ENCODE measurements around the gene PRKG2.
A peak's percentile ranks its signal among the peaks of the same experiment; 100 is the strongest.

Gene PRKG2, protein sequence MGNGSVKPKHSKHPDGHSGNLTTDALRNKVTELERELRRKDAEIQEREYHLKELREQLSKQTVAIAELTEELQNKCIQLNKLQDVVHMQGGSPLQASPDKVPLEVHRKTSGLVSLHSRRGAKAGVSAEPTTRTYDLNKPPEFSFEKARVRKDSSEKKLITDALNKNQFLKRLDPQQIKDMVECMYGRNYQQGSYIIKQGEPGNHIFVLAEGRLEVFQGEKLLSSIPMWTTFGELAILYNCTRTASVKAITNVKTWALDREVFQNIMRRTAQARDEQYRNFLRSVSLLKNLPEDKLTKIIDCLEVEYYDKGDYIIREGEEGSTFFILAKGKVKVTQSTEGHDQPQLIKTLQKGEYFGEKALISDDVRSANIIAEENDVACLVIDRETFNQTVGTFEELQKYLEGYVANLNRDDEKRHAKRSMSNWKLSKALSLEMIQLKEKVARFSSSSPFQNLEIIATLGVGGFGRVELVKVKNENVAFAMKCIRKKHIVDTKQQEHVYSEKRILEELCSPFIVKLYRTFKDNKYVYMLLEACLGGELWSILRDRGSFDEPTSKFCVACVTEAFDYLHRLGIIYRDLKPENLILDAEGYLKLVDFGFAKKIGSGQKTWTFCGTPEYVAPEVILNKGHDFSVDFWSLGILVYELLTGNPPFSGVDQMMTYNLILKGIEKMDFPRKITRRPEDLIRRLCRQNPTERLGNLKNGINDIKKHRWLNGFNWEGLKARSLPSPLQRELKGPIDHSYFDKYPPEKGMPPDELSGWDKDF

DNA sequence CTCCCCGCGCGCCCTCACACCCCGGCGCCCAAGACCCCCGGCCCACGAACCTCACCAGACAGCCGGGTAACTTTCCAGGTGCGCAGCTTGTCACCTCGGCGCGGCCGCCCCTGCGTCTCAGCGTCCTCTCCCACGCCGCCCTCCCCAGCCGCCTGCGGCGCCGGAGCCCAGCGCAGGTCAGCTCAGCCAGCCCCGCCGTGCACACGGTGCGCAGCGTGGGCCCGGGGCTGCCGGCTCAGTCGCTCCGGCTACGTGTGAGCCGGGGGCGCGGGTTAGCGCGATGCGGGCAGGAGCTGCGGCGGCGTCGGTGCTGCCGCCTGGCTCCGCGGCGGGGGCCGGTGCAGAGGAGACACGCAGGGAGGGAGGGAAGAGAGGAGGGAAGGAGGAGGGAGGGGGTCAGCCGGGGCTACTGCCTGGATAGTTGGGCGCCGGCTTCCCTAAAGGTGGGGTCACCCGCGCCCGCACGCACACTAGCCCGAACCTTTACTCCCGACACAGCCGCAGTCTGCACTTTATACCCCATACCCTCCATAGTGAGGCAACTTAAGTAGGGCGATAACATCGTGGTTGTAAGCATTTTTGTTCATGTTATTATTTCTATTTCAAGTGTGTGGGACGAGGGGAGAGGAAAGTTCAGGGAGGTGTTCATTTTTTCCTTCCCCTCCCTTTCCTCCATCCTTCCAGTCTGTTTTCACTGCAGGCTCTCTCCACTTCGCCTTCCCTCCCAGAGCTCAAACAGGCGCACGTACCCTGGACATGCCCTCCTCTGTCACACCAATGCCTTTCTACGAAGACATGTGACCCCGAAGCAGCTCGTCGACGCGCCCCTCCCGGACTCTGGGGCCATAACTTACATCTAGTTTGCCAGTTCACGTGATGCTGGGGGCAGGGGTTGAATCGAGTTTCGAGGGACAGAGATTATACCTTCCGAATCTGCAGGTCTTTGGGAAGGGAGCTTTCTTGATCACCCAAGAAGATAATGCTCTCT lies at the start of gene PRKG2:
PRKG2 (minus strand) TSS at position 342 of the 988 bp plus-strand sequence. CDS start 10,175 bp downstream, outside the sequence.
- Histone ChIP-seq H3K36me3 (ENCODE audit: control insufficient read depth in 1 of 2, insufficient read depth in 2 of 2, low read length in 2 of 2) (no peaks in the 10 kb centered on the region), H3K27me3 (ENCODE audit: control insufficient read depth in 1 of 2, insufficient read depth in 2 of 2, low read length in 2 of 2) (peaks cover 11 to 39% of the 10 kb centered on the region in 2 donors), H3K4me1 (ENCODE audit: control insufficient read depth in 1 of 2, insufficient read depth in 2 of 2, low read length in 2 of 2) (peaks cover 19 to 28% of the 10 kb centered on the region in 2 donors), H3K9ac (ENCODE audit: low read depth in 1 of 2, low read length in 2 of 2) (peak within 1 kb of the TSS; percentile 26 to 63), H3K4me3 (ENCODE audit: low read depth in 1 of 2, low read length in 2 of 2) (peak within 1 kb of the TSS; percentile 68 to 74), H3K9me3 (ENCODE audit: control insufficient read depth in 1 of 2, low read length in 2 of 2) (no peaks in the 10 kb centered on the region), H3K27ac (ENCODE audit: low read depth, low read length) (no peak within 1 kb of the TSS)

DNA sequence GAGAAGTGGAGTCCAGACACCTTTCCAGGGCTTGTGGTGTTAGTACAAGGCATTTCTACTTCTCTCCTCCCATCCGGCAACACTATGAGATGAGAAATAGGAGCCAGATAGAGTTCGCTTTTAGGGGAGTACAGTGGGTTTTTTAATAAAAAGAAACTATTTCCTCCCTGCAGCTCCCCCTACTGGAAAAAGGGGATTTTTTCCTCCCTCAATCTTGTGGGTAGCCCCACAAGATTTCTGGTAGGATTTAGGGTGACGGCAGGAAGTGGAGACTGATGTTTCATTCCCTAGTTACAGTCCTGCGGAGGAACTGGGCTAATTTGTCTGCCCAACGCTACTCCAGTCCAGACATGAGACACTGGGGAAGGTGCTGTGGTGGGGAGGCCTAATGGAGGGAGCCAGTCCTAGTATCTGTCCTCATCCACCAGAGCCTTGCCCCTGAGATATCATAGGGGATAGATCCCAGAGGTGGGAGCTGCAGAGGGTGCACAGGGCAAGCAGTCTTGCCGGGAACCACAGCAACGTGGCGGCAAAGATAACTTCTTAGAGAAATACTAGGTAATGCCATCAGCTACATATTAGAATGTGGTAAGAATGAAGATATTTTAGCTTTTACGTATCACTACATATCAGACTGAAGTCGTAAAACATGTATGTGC lies 45.5 kb upstream of the PRKG2 start:
- H3K27ac ChIP-seq (ENCODE audit: low read depth, low read length) = no peak overlapping the region
- no peaks in the 10 kb centered on the region for H3K9me3 ChIP-seq (ENCODE audit: control insufficient read depth in 1 of 2, low read length in 2 of 2)
- H3K36me3 ChIP-seq (ENCODE audit: control insufficient read depth in 1 of 2, insufficient read depth in 2 of 2, low read length in 2 of 2) = no peaks in the 10 kb centered on the region

DNA sequence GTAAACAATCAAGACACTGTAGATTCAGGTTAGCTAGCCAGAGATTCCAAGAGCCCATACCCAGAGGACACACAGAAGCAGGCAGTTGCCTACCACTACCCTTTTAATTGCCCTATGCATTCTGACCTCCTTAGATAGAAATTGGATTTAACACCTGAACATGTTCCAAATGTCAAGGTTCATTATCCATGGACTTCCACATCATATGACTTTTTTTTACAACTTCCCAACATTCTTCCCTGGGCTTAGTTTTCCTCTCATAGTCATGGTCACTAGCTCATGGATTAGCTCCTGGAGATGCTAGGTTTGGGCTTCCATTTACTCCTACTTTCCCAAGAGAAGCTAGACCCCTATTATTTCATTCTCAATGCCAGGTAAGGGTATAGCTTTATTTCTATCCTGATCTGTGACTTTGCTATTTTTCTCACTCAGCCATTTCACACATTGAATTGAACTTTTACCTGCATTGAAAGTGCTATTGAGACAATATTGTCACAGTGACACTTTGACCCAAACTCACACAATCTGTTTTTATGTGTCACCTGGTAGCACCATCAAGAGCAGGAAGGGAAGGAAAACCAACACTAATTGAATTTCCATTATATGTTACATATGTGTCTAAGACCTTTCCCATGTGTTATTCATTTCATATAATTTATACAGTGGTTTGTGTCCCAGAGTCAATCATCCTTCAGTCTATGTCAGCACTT lies 44.0 kb upstream of the PRKG2 start:
- no peaks in the 10 kb centered on the region for H3K9me3 ChIP-seq (ENCODE audit: control insufficient read depth in 1 of 2, low read length in 2 of 2)
- H3K4me1 ChIP-seq (ENCODE audit: control insufficient read depth in 1 of 2, insufficient read depth in 2 of 2, low read length in 2 of 2) = no peaks in the 10 kb centered on the region
- no peak overlapping the region for H3K4me3 ChIP-seq (ENCODE audit: low read depth in 1 of 2, low read length in 2 of 2)
- no peak overlapping the region for H3K27ac ChIP-seq (ENCODE audit: low read depth, low read length)
- no peaks in the 10 kb centered on the region for H3K36me3 ChIP-seq (ENCODE audit: control insufficient read depth in 1 of 2, insufficient read depth in 2 of 2, low read length in 2 of 2)
- H3K27me3 ChIP-seq (ENCODE audit: control insufficient read depth in 1 of 2, insufficient read depth in 2 of 2, low read length in 2 of 2) = no peaks in the 10 kb centered on the region
- H3K9ac ChIP-seq (ENCODE audit: low read depth in 1 of 2, low read length in 2 of 2) = no peak overlapping the region

More for the DNA sequence above, 45.5 kb upstream of the PRKG2 start:
- Histone ChIP-seq H3K9ac (ENCODE audit: low read depth in 1 of 2, low read length in 2 of 2) (no peak overlapping the region), H3K4me1 (ENCODE audit: control insufficient read depth in 1 of 2, insufficient read depth in 2 of 2, low read length in 2 of 2) (no peaks in the 10 kb centered on the region), H3K4me3 (ENCODE audit: low read depth in 1 of 2, low read length in 2 of 2) (no peak overlapping the region), H3K27me3 (ENCODE audit: control insufficient read depth in 1 of 2, insufficient read depth in 2 of 2, low read length in 2 of 2) (no peaks in the 10 kb centered on the region)

DNA sequence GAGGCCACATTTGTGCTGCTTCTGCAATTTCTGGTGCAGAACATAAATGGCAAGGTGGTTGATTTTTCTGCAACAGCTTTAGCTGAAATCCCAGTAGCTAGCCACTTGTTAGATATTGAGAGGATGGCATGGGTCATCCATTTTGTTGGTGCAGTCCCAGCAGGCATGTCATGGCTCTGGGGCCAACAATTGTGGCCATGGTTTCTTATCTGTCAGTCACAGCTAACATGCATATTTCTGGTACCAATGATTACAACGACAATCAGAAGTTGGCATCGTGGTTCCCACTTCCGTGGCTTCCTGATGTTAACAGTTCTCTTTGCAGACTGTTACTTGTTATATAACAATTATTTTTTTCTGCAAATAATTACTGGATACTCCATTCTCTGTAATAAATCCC lies 42.8 kb upstream of the PRKG2 start:
- Histone ChIP-seq H3K27ac (ENCODE audit: low read depth, low read length) (no peak overlapping the region), H3K27me3 (ENCODE audit: control insufficient read depth in 1 of 2, insufficient read depth in 2 of 2, low read length in 2 of 2) (no peaks in the 10 kb centered on the region), H3K4me3 (ENCODE audit: low read depth in 1 of 2, low read length in 2 of 2) (no peak overlapping the region), H3K4me1 (ENCODE audit: control insufficient read depth in 1 of 2, insufficient read depth in 2 of 2, low read length in 2 of 2) (no peaks in the 10 kb centered on the region), H3K36me3 (ENCODE audit: control insufficient read depth in 1 of 2, insufficient read depth in 2 of 2, low read length in 2 of 2) (no peaks in the 10 kb centered on the region), H3K9me3 (ENCODE audit: control insufficient read depth in 1 of 2, low read length in 2 of 2) (no peaks in the 10 kb centered on the region), H3K9ac (ENCODE audit: low read depth in 1 of 2, low read length in 2 of 2) (no peak overlapping the region)

DNA sequence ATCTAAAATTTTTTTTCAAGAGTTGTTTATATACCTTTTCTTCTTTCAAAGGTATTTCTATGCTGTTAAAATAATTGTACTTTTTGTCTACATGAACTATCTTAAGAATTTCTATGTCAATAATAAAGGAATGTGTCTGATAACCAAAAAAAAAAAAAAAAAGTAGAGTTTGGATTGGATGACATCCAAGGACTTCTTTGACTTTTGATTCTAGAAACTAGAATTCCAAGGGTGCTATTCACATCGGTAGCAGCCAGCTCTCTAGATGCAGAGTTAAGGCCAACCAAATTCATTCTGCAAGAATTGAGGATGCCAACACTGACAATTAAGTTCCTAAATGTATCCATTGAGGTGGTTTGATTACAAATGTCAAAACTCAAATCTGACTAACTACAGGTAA lies 42.0 kb upstream of the PRKG2 start:
- Histone ChIP-seq H3K9me3 (ENCODE audit: control insufficient read depth in 1 of 2, low read length in 2 of 2) (no peaks in the 10 kb centered on the region), H3K4me3 (ENCODE audit: low read depth in 1 of 2, low read length in 2 of 2) (no peak overlapping the region), H3K27ac (ENCODE audit: low read depth, low read length) (no peak overlapping the region), H3K36me3 (ENCODE audit: control insufficient read depth in 1 of 2, insufficient read depth in 2 of 2, low read length in 2 of 2) (no peaks in the 10 kb centered on the region), H3K27me3 (ENCODE audit: control insufficient read depth in 1 of 2, insufficient read depth in 2 of 2, low read length in 2 of 2) (no peaks in the 10 kb centered on the region), H3K9ac (ENCODE audit: low read depth in 1 of 2, low read length in 2 of 2) (no peak overlapping the region), H3K4me1 (ENCODE audit: control insufficient read depth in 1 of 2, insufficient read depth in 2 of 2, low read length in 2 of 2) (no peaks in the 10 kb centered on the region)

DNA sequence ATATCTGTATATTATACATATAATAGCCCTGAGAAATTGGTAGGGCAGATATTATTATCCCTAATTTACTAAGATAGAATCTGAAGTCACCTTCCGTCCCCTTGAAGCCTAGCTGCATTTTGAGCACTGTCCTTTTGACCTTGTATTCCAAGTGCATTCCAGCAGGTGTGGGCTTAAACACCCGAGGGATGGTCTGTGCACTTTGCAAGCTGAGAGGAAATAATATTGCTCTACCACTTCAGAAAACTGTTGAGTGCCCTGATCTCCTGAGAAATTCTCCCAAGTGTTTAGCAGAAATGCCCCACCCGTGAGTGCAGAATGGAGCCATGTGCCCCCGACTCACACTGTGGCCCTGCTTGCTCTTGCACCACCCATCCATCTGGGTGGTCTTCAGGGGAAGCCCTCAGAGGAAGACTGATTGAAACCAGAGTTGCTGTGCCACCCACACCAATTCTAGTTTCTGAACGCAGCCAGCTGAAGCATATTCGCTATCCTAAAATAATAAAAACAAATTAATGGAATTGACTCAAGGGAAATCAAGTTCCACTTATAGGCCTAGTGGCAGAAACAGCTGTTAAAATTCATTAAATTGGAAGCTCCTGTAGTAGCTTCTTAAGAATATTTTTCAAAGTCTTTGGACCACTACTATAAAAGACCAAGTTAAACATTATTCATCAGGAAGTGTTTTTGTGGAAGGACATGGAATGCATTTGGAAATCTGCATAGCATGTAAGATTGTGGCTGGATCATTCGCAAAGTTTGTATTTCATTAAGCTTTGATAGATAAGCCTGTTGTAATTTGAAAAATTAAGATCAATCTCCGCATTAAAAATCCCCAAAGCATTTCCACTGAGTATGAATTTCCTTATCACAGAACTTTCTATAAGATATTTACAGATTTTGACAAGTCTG lies 41.3 kb upstream of the PRKG2 start:
- Histone ChIP-seq H3K9me3 (ENCODE audit: control insufficient read depth in 1 of 2, low read length in 2 of 2) (no peaks in the 10 kb centered on the region), H3K4me3 (ENCODE audit: low read depth in 1 of 2, low read length in 2 of 2) (no peak overlapping the region), H3K36me3 (ENCODE audit: control insufficient read depth in 1 of 2, insufficient read depth in 2 of 2, low read length in 2 of 2) (no peaks in the 10 kb centered on the region), H3K4me1 (ENCODE audit: control insufficient read depth in 1 of 2, insufficient read depth in 2 of 2, low read length in 2 of 2) (no peaks in the 10 kb centered on the region), H3K27ac (ENCODE audit: low read depth, low read length) (no peak overlapping the region), H3K9ac (ENCODE audit: low read depth in 1 of 2, low read length in 2 of 2) (no peak overlapping the region), H3K27me3 (ENCODE audit: control insufficient read depth in 1 of 2, insufficient read depth in 2 of 2, low read length in 2 of 2) (no peaks in the 10 kb centered on the region)

DNA sequence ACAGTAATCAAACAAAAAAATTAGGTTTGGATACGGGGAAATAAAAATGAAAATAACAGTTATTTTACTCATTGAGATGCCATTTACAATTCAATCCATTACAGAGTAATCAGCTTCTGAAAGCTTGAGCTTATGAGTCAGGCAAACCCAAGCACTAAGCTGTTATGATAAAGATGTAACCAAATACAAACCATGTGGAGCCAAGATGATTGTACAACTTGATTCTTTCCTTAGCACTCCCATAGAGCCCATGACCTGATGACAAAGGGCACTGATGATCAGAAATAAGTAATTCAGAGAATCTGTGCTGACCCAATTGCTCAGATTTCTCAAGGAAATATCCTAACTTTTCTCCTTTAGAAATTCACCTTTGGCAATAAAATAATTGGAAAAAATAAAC lies 40.5 kb upstream of the PRKG2 start:
- Histone ChIP-seq H3K9ac (ENCODE audit: low read depth in 1 of 2, low read length in 2 of 2) (no peak overlapping the region), H3K36me3 (ENCODE audit: control insufficient read depth in 1 of 2, insufficient read depth in 2 of 2, low read length in 2 of 2) (no peaks in the 10 kb centered on the region), H3K4me1 (ENCODE audit: control insufficient read depth in 1 of 2, insufficient read depth in 2 of 2, low read length in 2 of 2) (no peaks in the 10 kb centered on the region), H3K27ac (ENCODE audit: low read depth, low read length) (no peak overlapping the region), H3K27me3 (ENCODE audit: control insufficient read depth in 1 of 2, insufficient read depth in 2 of 2, low read length in 2 of 2) (no peaks in the 10 kb centered on the region), H3K9me3 (ENCODE audit: control insufficient read depth in 1 of 2, low read length in 2 of 2) (no peaks in the 10 kb centered on the region), H3K4me3 (ENCODE audit: low read depth in 1 of 2, low read length in 2 of 2) (no peak overlapping the region)

DNA sequence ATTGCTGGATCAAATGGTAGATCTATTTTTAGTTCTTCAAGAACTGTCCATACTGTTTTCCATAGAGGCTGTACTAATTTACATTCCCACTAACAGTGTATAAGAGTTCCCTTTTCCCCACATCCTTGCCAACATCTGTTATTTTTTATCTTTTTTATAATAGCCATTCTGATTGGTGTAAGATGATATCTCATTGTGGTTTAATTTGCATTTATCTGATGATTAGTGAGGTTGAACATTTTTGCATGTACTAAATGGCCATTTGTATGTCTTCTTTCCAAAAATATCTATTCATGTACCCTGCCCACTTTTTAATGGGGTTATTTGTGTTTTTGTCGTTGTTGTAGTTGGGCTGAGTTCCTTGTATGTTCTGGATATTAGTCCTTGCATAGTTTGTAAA lies 35.4 kb upstream of the PRKG2 start:
- H3K9ac ChIP-seq (ENCODE audit: low read depth in 1 of 2, low read length in 2 of 2) = no peak overlapping the region
- H3K4me1 ChIP-seq (ENCODE audit: control insufficient read depth in 1 of 2, insufficient read depth in 2 of 2, low read length in 2 of 2) = no peaks in the 10 kb centered on the region
- H3K9me3 ChIP-seq (ENCODE audit: control insufficient read depth in 1 of 2, low read length in 2 of 2) = no peaks in the 10 kb centered on the region
- no peaks in the 10 kb centered on the region for H3K27me3 ChIP-seq (ENCODE audit: control insufficient read depth in 1 of 2, insufficient read depth in 2 of 2, low read length in 2 of 2)
- H3K27ac ChIP-seq (ENCODE audit: low read depth, low read length) = no peak overlapping the region
- no peak overlapping the region for H3K4me3 ChIP-seq (ENCODE audit: low read depth in 1 of 2, low read length in 2 of 2)
- no peaks in the 10 kb centered on the region for H3K36me3 ChIP-seq (ENCODE audit: control insufficient read depth in 1 of 2, insufficient read depth in 2 of 2, low read length in 2 of 2)

Measured in duodenal mucosa (tissue), 2 donors.